NCI-H128 (cell line): ENCODE measurements around the gene GADD45A.
"Not testable (repeated sequence)": the region's sequence is repeated elsewhere in the genome, so short reads cannot be mapped to it uniquely, and the experiment has no call there.

Experiments
- DNase-seq: peaks from one replicate; lab custom pipeline; 2025; ENCODE audit not compliant: unreplicated experiment; lab: John Stamatoyannopoulos, UW

GADD45A gene

DNA sequence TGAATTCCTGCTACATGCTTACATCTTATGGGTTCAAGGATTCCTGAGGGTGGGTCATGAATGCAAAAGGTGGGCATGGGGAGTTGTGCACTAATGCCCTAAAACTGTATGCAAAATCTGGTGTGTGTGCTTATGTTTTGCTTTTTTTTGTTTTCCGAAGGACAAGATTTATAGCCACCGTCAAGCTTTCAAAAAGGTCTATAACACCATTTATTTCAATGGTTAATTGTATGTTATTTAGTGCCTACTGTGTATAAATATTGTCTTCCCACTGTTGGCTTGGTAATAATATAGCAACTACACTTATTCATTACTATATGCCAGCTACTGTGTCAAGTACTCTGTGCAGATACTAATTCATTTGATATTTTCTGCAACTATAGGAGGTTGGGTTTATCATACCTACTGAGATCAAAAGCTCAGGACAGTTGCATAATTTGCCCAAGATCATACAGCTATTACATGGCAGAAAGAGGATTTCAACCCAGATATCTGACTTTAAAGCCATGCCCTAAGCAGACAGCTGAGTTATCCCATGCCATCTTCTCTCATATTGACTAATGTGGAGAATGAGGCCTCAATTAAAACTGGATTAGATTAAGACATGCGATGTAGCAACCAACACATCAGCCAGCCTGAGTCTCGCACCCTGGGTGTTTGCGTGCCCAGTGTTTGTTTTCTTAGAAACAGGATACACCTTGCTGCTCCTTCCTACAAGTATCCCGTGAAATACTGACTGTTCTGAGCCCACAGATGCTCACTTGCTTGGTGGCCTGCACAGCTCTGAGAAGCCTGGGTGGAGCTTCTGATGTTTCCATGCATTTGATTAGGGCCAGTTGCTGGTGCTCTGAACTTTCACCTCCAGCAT is 34.6 kb downstream of the GADD45A start:
- DNase-seq = no peak

- DNase-seq = no peak
Observed at GRCh38 chr1:67721112-67721511, 36.1 kb downstream of the GADD45A start.

DNA sequence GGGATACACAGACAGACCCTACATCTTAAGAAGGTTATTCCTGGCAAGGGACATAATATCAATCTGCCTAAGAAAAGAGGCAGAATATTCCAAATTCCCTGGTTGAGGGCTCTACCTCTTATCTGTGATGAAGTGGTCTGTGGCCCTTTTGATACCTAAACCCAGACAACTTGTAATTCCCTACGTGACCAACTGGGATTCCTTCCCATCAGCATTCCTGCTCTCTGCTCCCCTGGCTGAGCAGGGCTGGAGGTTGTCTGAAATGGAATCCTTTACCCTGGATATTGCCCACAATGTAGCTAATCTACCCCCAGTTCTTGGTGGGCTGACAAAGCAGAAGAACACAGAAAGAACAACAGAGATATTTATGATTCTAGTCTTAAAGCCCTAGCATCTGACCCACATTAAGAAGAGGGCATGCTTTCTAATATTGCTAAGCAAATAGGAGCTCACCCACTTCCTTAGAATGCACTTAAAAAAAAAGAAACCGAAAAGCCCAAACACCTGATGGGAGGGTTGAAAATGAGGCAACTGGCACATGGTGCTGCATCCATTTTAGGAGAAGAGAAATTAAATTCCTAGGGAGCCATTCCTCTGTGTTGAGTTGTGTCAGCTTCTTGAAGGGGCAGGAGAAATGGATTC is 36.8 kb downstream of the GADD45A start:
- DNase-seq = no peak

GRCh38 chr1:67722292-67722944 is 37.4 kb downstream of the GADD45A start:
- no peak for DNase-seq

- DNase-seq = no peak
Observed at GRCh38 chr1:67723126-67723525, 38.1 kb downstream of the GADD45A start.

DNA sequence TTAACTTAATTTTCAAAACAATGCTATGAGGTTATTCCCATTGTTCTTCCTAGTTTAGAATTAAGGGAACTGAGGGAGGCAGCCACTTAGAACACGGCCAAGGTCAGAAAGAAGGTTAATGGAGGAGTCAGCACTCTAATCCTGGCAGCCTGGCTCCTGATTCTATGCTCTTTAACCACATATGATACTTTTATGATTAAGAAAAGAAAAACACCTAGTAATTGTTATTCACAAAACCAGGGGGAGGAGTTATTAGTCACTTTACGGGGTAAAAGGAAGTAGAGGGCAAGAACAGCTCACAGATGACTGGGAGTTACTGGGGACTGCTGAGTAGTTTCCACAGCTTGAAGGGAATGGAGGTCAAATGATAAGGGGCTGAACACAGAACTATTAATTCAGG is 38.6 kb downstream of the GADD45A start:
- DNase-seq = no peak

DNA sequence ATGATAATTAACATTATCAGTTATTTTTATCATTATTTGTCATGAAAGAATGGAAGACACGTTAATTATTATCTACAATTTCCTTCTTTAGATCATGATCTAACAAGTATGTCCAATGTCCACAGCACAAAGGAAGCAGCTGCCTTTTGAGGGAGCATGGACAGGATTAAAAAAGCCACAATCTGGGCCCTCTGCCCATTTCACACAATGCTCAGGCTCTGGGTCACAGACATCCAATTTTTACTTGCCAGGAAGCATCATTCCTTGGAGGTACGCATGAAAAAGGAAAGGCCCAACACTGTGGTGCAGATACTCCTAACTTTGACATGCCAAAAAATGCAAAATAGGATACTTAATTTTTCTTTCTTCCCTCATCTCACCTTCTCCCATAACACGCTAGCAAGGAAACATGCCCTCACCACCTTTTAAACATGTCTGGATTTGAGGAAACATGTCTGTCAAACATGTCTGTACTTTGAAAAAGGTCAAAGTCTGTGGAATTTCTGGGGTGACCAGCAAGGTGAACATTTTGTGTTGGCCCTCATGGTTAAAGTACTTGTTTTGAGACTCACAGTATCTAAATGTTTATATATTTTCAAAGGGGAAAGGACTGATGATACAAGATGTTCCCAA is 40.0 kb downstream of the GADD45A start:
- DNase-seq = no peak

DNA sequence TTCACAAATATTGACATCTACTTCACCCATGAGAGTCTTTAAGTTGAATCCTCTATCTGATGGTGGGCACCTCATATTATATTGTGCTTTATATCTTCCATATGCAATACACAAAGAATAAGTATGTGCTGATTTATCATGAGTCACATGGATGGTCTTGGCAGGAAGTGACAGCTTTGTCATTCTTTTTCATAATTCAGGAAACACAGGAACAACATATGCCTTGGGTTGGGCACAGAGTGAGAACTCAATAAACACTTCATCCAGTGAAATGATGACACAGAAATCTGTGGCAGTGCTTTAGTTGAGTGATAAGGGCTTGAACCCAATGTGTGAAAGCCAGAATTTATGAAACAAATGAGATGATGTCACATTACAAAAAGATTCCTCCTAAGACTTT is 41.2 kb downstream of the GADD45A start:
- no peak for DNase-seq

DNA sequence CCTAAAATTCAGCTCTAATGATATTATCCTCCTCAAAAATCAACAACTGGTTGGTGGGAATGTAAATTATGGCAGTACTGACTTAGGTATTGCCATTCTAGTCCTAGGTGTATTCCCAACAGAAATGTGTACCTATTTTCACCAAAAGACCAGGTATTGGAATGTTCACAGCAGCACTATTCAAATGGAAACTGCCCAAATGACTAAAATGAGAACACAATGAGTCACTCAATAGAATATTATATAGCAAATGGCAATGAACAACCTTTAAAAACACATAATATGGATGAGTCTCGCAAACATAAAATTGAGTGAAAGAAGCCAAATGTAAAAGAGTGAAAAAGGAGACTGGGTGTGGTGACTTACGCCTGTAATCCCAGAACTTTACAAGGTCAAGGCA is 44.9 kb downstream of the GADD45A start:
- DNase-seq = no peak

DNA sequence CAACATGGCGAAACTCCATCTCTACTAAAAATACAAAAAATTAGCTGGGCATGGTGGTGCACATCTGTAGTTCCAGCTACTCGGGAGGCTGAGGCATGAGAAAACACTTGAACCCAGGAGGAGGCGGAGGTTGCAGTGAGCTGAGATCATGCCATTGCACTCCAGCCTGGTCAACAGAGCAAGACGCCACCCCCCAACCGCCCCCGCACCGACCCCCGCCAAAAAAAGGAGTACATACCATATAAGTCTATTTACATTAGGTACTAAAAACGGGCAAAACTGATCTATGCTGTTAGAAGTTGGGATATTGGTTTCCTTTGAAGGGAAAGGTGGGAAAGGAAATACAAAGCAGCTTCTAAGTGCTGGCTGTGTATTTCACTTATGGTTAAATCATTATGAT is 45.3 kb downstream of the GADD45A start:
- DNase-seq = not testable (repeated sequence)

GRCh38 chr1:67731322-67731721 is 46.3 kb downstream of the GADD45A start:
- DNase-seq = no peak

DNA sequence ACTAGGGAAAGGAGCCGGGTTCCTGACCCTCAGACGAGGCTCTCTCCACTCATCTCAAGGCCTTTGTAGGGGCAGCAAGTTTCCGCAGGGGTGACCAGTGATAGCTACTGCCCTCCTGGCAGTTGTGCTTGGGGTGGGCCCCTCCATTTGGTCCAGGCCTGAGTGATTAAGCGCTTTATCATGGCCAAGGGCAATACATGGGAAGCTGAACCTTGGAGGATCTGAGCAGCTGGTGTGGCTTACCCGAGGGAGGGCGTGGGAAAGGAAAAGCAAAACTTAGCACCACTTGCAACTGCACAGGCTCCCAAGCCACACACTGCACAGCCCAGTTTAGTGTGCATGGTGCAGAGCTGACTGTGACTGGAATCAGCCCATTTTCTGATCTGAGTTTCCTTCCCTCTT is 47.8 kb downstream of the GADD45A start:
- no peak for DNase-seq

GRCh38 chr1:67733681-67734322 is 48.8 kb downstream of the GADD45A start:
- no peak for DNase-seq

- DNase-seq = no peak
Observed at GRCh38 chr1:67734323-67734690, 49.3 kb downstream of the GADD45A start.

- no peak for DNase-seq
Observed at GRCh38 chr1:67735206-67735605, 50.2 kb downstream of the GADD45A start.

GRCh38 chr1:67735806-67736627 is 51.0 kb downstream of the GADD45A start:
- DNase-seq = no peak

- DNase-seq = no peak
Observed at GRCh38 chr1:67736750-67737149, 51.7 kb downstream of the GADD45A start.

GRCh38 chr1:67737875-67738274 is 52.9 kb downstream of the GADD45A start:
- DNase-seq = no peak
